HepG2 (cell line): ENCODE results near the gene ZFAND4. TPM values are rescaled to one million over a fixed set of nuclear protein-coding genes. Genes with fewer than 3 reads are reported as not detected.

Experiments
- ATAC-seq: fragments of 200-7000 bp; cut with Tn5 transposase; 3 replicates; pipeline ENCODE4 v1.9.1; 2020; ENCODE audit warnings: mild to moderate bottlenecking, moderate library complexity
- BruUV-seq: library from RNA; stranded (reverse); fragments of 400-500 nt; replicated peaks from 2 replicates; lab custom pipeline; 2021; lab: Mats Ljungman, UMichigan
- CTCF ChIA-PET: fragments of 300-600 bp; formaldehyde crosslinking; extraction: SDS; loops from one replicate; lab custom pipeline; 2021; ENCODE audit warnings: low total read pairs, inconsistent platforms, low intra/inter-chr PET ratio; lab: Yijun Ruan, JAX
- POLR2A ChIA-PET: fragments of 350-600 bp; sonication (Branson Sonifier 250); formaldehyde crosslinking; loops from one replicate; lab custom pipeline; 2020; ENCODE audit warnings: antibody characterized with exemption, inconsistent platforms; lab: Yijun Ruan, JAX
- DNase-seq: peaks from one replicate; pipeline ENCODE4 v3.0.0-alpha.2; 2015; ENCODE audit warnings: low spot score
- FAIRE-seq: peaks from 3 replicates; lab custom pipeline; 2011; peaks lifted over from hg19 to GRCh38; lab: Jason Lieb, UNC
- H2AFZ ChIP-seq: one replicate; pipeline ENCODE4 v1.6.1; 2011; ENCODE audit warnings: low read length, inconsistent platforms
- H3K27ac ChIP-seq: fragments of 300-600 bp; 3 replicates; pipeline ENCODE4 v1.8.0; 2011; ENCODE audit warnings: mixed run types, mild to moderate bottlenecking, mixed read lengths, low read length, inconsistent platforms; ENCODE audit not compliant: insufficient read depth; ENCODE audit errors: extremely low read length
- H3K27me3 ChIP-seq, 2 experiments: fragments of 200-600 bp in 1 of 2; 2 replicates in 1 of 2; 3 replicates in 1 of 2; pipeline versions ENCODE4 v1.6.0 to v1.8.0; 2011; ENCODE audit warnings: low read length in 2 of 2, mild to moderate bottlenecking in 2 of 2, moderate library complexity in 2 of 2, inconsistent platforms in 1 of 2; ENCODE audit not compliant: insufficient read depth in 2 of 2, control insufficient read depth in 1 of 2
- H3K36me3 ChIP-seq, 2 experiments: fragments of 200-600 bp in 1 of 2; replicated peaks in 1 of 2; 2 replicates in 1 of 2; 3 replicates in 1 of 2; pipeline versions ENCODE4 v1.5.1 to v1.8.0; 2011; ENCODE audit warnings: low read length in 2 of 2, inconsistent platforms in 1 of 2; ENCODE audit not compliant: insufficient read depth in 2 of 2, control insufficient read depth in 1 of 2
- H3K4me1 ChIP-seq: 2 replicates; pipeline ENCODE4 v1.5.1; 2012; ENCODE audit warnings: low read length, inconsistent platforms; ENCODE audit not compliant: insufficient read depth
- H3K4me2 ChIP-seq: 2 replicates; pipeline ENCODE4 v1.6.0; 2011; ENCODE audit warnings: low read depth, low read length, inconsistent platforms
- H3K4me3 ChIP-seq, 3 experiments: fragments of 200-600 bp in 1 of 3; sonication (generic), shearing (Covaris generic) in 1 of 3; replicated peaks in 1 of 3; 2 replicates each; pipeline ENCODE4 v1.5.1; 2011 to 2016; ENCODE audit warnings: low read length in 3 of 3, inconsistent platforms in 2 of 3, low read depth in 2 of 3, mild to moderate bottlenecking in 2 of 3, control low read depth in 1 of 3, mixed read lengths in 1 of 3; ENCODE audit not compliant: insufficient read depth in 1 of 3
- H3K79me2 ChIP-seq: one replicate; pipeline ENCODE4 v1.6.1; 2011; ENCODE audit warnings: low read length, inconsistent platforms; ENCODE audit not compliant: insufficient read depth
- H3K9ac ChIP-seq: 2 replicates; pipeline ENCODE4 v1.6.0; 2011; ENCODE audit warnings: mild to moderate bottlenecking, low read depth, low read length, inconsistent platforms; ENCODE audit not compliant: insufficient read depth
- H3K9me3 ChIP-seq: 2 replicates; pipeline ENCODE4 v1.5.1; 2012; ENCODE audit warnings: mild to moderate bottlenecking, low read length
- H4K20me1 ChIP-seq: 2 replicates; pipeline ENCODE4 v1.6.0; 2011; ENCODE audit warnings: inconsistent platforms, mild to moderate bottlenecking, low read length, moderate library complexity; ENCODE audit not compliant: insufficient read depth
- AKNA ChIP-seq: sonication (generic); formaldehyde crosslinking; IDR thresholded peaks from 2 replicates; pipeline ENCODE4 v1.4.0; 2020; ENCODE audit warnings: missing genetic modification reagents, borderline replicate concordance
- BRD4 ChIP-seq: sonication (generic); formaldehyde crosslinking; IDR thresholded peaks from 2 replicates; pipeline ENCODE4 v1.4.0; 2020; ENCODE audit warnings: missing genetic modification reagents
- BRF2 ChIP-seq: sonication (generic); formaldehyde crosslinking; IDR thresholded peaks from 2 replicates; pipeline ENCODE4 v1.8.1; 2022; ENCODE audit warnings: mild to moderate bottlenecking, missing genetic modification reagents
- DBP ChIP-seq: sonication (generic); formaldehyde crosslinking; IDR thresholded peaks from 2 replicates; pipeline ENCODE4 v1.4.0; 2020; ENCODE audit warnings: missing genetic modification reagents; ENCODE audit errors: not compliant biosample characterization
- IRF2 ChIP-seq: IDR thresholded peaks from 2 replicates; pipeline ENCODE4 v1.6.1; 2018; ENCODE audit warnings: missing genetic modification reagents, missing compliant biosample characterization
- MYC ChIP-seq: sonication (generic); formaldehyde crosslinking; IDR thresholded peaks from 2 replicates; pipeline ENCODE4 v1.9.0; 2021; ENCODE audit warnings: missing genetic modification reagents, borderline replicate concordance
- SRY ChIP-seq: sonication (generic); formaldehyde crosslinking; IDR thresholded peaks from 2 replicates; pipeline ENCODE4 v1.8.0; 2022; ENCODE audit warnings: mild to moderate bottlenecking, missing genetic modification reagents
- TP53 ChIP-seq: sonication (generic); formaldehyde crosslinking; conservative IDR thresholded peaks from 2 replicates; pipeline ENCODE4 v1.4.0; 2020; ENCODE audit warnings: missing genetic modification reagents
- XBP1 ChIP-seq: sonication (generic); formaldehyde crosslinking; IDR thresholded peaks from 2 replicates; pipeline ENCODE4 v1.5.0; 2020; ENCODE audit warnings: missing genetic modification reagents
- ZNF546 ChIP-seq: sonication (generic); formaldehyde crosslinking; conservative IDR thresholded peaks from 2 replicates; pipeline ENCODE4 v1.8.1; 2023; ENCODE audit warnings: mild to moderate bottlenecking, missing genetic modification reagents
- ZNF547 ChIP-seq: sonication (generic); formaldehyde crosslinking; IDR thresholded peaks from 2 replicates; pipeline ENCODE4 v1.5.1; 2020; ENCODE audit warnings: mild to moderate bottlenecking, missing genetic modification reagents
- ZNF572 ChIP-seq: sonication (generic); formaldehyde crosslinking; IDR thresholded peaks from 2 replicates; pipeline ENCODE4 v1.5.1; 2020; ENCODE audit warnings: mild to moderate bottlenecking, missing genetic modification reagents
- ZNF7 ChIP-seq: IDR thresholded peaks from 2 replicates; pipeline ENCODE4 v1.6.1; 2016; ENCODE audit warnings: missing biosample characterization, missing genetic modification reagents
- ZNF710 ChIP-seq: sonication (generic); formaldehyde crosslinking; IDR thresholded peaks from 2 replicates; pipeline ENCODE4 v1.5.0; 2020; ENCODE audit warnings: mild to moderate bottlenecking, missing genetic modification reagents, borderline replicate concordance
- WGBS: methylation state at CpG from one replicate; pipeline ENCODE4 v1.1.6; 2017; ENCODE audit warnings: low lambda C conversion rate; 5-methylcytosine and 5-hydroxymethylcytosine counted together
- in situ Hi-C: cut with HindIII; loops from 2 replicates; pipeline ENCODE4 v1.10.0; 2017; ENCODE audit warnings: low pct_unique_long_range_greater_than_20kb; ENCODE audit not compliant: extremely low pct_ligation_motif_present
- intact Hi-C: fragments of 100-400 bp; cut with micrococcal nuclease; formaldehyde crosslinking; loops from one replicate; pipeline ENCODE4 v1.10.0; 2022; ENCODE audit not compliant: unreplicated experiment
- polyA plus RNA-seq, 8 experiments: library from polyadenylated mRNA; depleted of rRNA in 3 of 8; stranded (reverse) in 7 of 8; unstranded in 1 of 8; fragments of >200 nt; fragmentation: Illumina TruSeq in 4 of 8; extraction: Trizol in 4 of 8; gene quantifications; 2 replicates each; pipeline versions ENCODE4 v1.2.1 to v1.2.3, GENCODE V29; 2011 to 2016; ENCODE audit warnings: low read depth in 4 of 8, missing spikeins in 1 of 8, mixed read lengths in 1 of 8; ENCODE audit not compliant: insufficient read depth in 1 of 8
- total RNA-seq, 5 experiments: library from RNA; depleted of rRNA; stranded (reverse); fragments of >200 nt; fragmentation: Illumina TruSeq; extraction: Trizol; gene quantifications; 2 replicates each; pipeline ENCODE4 v1.2.3, GENCODE V29; 2016; ENCODE audit warnings: low read depth in 1 of 5

The ZFAND4 gene
- total and polyA plus RNA-seq, 2 of the 13 experiments (the other 11 are each of a cell fraction or from before 2014, with no cell fraction given) = 2.9 to 9.2 TPM

DNA sequence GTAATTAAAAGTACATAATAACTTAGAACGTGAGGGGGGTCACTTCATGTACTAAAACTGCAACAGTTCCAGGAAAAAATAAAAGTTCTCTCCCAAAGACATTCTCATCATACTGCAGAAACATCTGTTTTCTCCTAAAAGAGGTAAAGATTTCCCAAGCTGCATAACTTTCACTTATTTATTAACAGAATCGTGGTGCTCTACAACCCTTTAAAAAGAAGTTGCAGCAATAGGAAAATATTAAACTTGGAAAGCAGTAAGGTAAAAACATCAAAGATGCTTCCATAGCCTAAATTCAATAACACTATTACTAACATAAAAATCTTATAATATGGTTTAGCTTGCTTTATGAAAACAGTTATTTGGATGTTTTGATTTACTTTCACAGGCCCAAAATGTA lies 23.3 kb downstream of the ZFAND4 start:
- WGBS = 88% methylated on average over 2 of the region's 2 CpGs
- Histone ChIP-seq H3K4me3 (no peak overlapping the region), H4K20me1 (no peaks in the 10 kb centered on the region), H3K9me3 (no peaks in the 10 kb centered on the region), H3K79me2 (no peaks in the 10 kb centered on the region), H3K4me2 (no peak overlapping the region), H3K27ac (no peak overlapping the region), H3K36me3 (peaks cover 3 to 25% of the 10 kb centered on the region in 2 experiments; a peak in 3 of 5 replicates), H3K4me1 (peaks cover 4% of the 10 kb centered on the region; the same call in 1 of the 2 replicates), H3K9ac (no peak overlapping the region), H3K27me3 (no peaks in the 10 kb centered on the region), H2AFZ (no peak overlapping the region)
- DNase-seq (no peak), FAIRE-seq (no peak), ATAC-seq (no peak)
- CTCF ChIA-PET = no interaction called here
- POLR2A ChIA-PET = no interaction called here
- no peak for TF ChIP-seq AKNA
- no peak for TF ChIP-seq MYC (CRISPR knock-in tag)
- TF ChIP-seq DBP = no peak
- TF ChIP-seq XBP1 (CRISPR knock-in tag) = no peak
- TF ChIP-seq BRF2 (CRISPR knock-in tag) = no peak
- TF ChIP-seq ZNF7 (CRISPR knock-in tag) = no peak
- no peak for TF ChIP-seq IRF2 (CRISPR knock-in tag)
- no peak for TF ChIP-seq ZNF572 (CRISPR knock-in tag)
- no peak for TF ChIP-seq SRY (CRISPR knock-in tag)
- TF ChIP-seq BRD4 (CRISPR knock-in tag) = no peak
- TF ChIP-seq ZNF546 = no peak
- no peak for TF ChIP-seq ZNF547 (CRISPR knock-in tag)
- TF ChIP-seq ZNF710 (CRISPR knock-in tag) = no peak
- TF ChIP-seq TP53 = no peak
- BruUV-seq = no TSS peak
- in situ Hi-C loops = no loop called here
- intact Hi-C loops = no loop called here
